OCI-M2 (cell line): ENCODE data around the gene LILRB5.
"Not testable (repeated sequence)": the region's sequence is repeated elsewhere in the genome, so short reads cannot be mapped to it uniquely, and the experiment has no call there.

Experiments
- DNase-seq: peaks from one replicate; lab custom pipeline; 2025; ENCODE audit not compliant: unreplicated experiment; lab: John Stamatoyannopoulos, UW

Gene LILRB5

GRCh38 chr19:54217517-54218247, 39.4 kb downstream of the LILRB5 start:
- DNase-seq = not testable (repeated sequence)

- no peak for DNase-seq
Observed at GRCh38 chr19:54216869-54217268, 40.2 kb downstream of the LILRB5 start.

- DNase-seq = not testable (repeated sequence)
Observed at GRCh38 chr19:54214734-54215133, 42.3 kb downstream of the LILRB5 start.

GRCh38 chr19:54214217-54214616, 42.9 kb downstream of the LILRB5 start:
- not testable (repeated sequence) for DNase-seq

- DNase-seq = no peak
Observed at GRCh38 chr19:54211235-54211634, 45.8 kb downstream of the LILRB5 start.

GRCh38 chr19:54209811-54210494, 47.1 kb downstream of the LILRB5 start:
- DNase-seq = peak; percentile 25

- no peak for DNase-seq
Observed at GRCh38 chr19:54209058-54209810, 47.8 kb downstream of the LILRB5 start.

GRCh38 chr19:54208784-54209057, 48.4 kb downstream of the LILRB5 start:
- DNase-seq = no peak

GRCh38 chr19:54207983-54208783, 48.9 kb downstream of the LILRB5 start:
- peak; percentile 94 for DNase-seq

- no peak for DNase-seq
Observed at GRCh38 chr19:54207676-54207982, 49.4 kb downstream of the LILRB5 start.

GRCh38 chr19:54207193-54207592, 49.9 kb downstream of the LILRB5 start:
- DNase-seq = not testable (repeated sequence)

GRCh38 chr19:54206831-54207177, 50.3 kb downstream of the LILRB5 start:
- no peak for DNase-seq

- DNase-seq = no peak
Observed at GRCh38 chr19:54206030-54206830, 50.8 kb downstream of the LILRB5 start.

- no peak for DNase-seq
Observed at GRCh38 chr19:54204767-54205468, 52.2 kb downstream of the LILRB5 start.

- DNase-seq = no peak
Observed at GRCh38 chr19:54203151-54203611, 53.9 kb downstream of the LILRB5 start.

GRCh38 chr19:54201980-54202379, 55.1 kb downstream of the LILRB5 start:
- DNase-seq = no peak

GRCh38 chr19:54201172-54201701, 55.8 kb downstream of the LILRB5 start:
- no peak for DNase-seq
